Central memory CD8-positive, alpha-beta T cell (primary cell): ENCODE measurements around the gene PSMD13.
A peak's percentile ranks its signal among the peaks of the same experiment; 100 is the strongest.
"Not testable (repeated sequence)": the region's sequence is repeated elsewhere in the genome, so short reads cannot be mapped to it uniquely, and the experiment has no call there.

Source experiments
- ATAC-seq: fragments of 150-1000 bp; cut with Tn5 transposase; replicated peaks from 2 replicates; pipeline ENCODE4 v1.10.0; 2022; ENCODE audit warnings: mild to moderate bottlenecking, moderate FRiP score, moderate number of reproducible peaks; ENCODE audit not compliant: poor library complexity, severe bottlenecking; ENCODE audit errors: extremely low read depth
- DNase-seq, 2 donors: peaks; one replicate each; pipeline ENCODE4 v3.0.0; 2021; ENCODE audit warnings: low spot score in 2 of 2
- H3K27ac Mint-ChIP-seq: one replicate; pipeline ENCODE4 v1.8.0; 2022; ENCODE audit warnings: low read depth, mild to moderate bottlenecking, moderate library complexity, mixed read lengths
- H3K27me3 Mint-ChIP-seq: one replicate; pipeline ENCODE4 v1.8.0; 2022; ENCODE audit warnings: mixed read lengths
- H3K36me3 Mint-ChIP-seq: one replicate; pipeline ENCODE4 v1.8.0; 2022; ENCODE audit warnings: mild to moderate bottlenecking, moderate library complexity, mixed read lengths; ENCODE audit not compliant: insufficient read depth
- H3K4me1 Mint-ChIP-seq: one replicate; pipeline ENCODE4 v1.8.0; 2022; ENCODE audit warnings: mixed read lengths
- H3K4me3 Mint-ChIP-seq: one replicate; pipeline ENCODE4 v1.8.0; 2022; ENCODE audit warnings: mild to moderate bottlenecking, moderate library complexity, mixed read lengths
- H3K9me3 Mint-ChIP-seq: one replicate; pipeline ENCODE4 v1.8.0; 2022; ENCODE audit warnings: mixed read lengths

PSMD13 gene

DNA sequence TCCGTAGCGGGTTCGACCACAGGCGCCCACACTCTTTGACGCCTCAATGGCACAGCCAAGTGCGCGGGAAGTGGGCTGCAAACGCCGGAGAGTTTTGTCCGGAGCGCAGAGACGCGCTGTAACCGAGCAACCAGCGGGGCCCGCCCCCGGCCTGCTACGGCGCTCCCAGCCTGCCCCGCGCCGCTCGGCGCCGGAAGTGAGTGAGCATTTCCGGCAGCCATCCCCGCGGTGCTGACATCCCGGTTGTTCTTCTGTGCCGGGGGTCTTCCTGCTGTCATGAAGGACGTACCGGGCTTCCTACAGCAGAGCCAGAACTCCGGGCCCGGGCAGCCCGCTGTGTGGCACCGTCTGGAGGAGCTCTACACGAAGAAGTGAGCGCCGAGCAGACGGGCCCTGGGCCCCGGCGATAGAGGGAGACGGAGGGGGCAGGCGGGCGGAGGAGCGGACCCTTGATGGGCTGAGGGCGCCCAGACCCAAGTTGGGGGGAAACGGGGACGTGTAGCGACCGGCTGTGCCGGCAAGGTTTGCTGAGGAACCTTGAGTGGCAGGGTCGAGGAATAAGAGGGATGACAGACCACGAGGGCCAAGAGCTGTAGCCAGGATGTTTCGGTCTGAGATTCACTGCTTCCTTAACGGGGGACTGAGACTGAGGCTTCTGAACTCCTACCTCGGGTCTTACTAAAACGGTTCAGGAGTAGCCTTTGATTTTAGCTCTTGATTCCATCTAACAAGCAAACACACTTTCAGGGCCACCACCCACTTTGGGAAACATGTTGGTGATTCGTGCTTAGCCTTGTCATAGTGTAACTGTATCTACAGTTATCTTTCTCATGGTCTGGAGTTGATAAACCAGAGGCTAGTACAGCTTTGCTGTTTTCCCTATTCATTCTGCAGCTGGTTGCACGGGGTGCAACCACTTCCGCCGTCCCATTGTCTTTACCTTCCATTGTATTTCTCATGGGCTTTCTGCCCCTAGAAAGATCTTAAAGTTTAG is at the start of gene PSMD13:
Gene PSMD13, plus strand, starts transcription at position 203 of the 994 bp plus-strand sequence. Its CDS starts 74 bp downstream, at position 277.
- peak within 1 kb of the TSS; percentile 97 for H3K27ac Mint-ChIP-seq
- H3K4me3 Mint-ChIP-seq: peak within 1 kb of the TSS; percentile 95
- peaks cover 42% of the 10 kb centered on the region for H3K4me1 Mint-ChIP-seq
- peaks cover 37% of the 10 kb centered on the region for H3K36me3 Mint-ChIP-seq
- H3K27me3 Mint-ChIP-seq: no peaks in the 10 kb centered on the region
- ATAC-seq (peak; percentile 84), DNase-seq (peak; percentile 74 to 82)
- H3K9me3 Mint-ChIP-seq: no peaks in the 10 kb centered on the region

DNA sequence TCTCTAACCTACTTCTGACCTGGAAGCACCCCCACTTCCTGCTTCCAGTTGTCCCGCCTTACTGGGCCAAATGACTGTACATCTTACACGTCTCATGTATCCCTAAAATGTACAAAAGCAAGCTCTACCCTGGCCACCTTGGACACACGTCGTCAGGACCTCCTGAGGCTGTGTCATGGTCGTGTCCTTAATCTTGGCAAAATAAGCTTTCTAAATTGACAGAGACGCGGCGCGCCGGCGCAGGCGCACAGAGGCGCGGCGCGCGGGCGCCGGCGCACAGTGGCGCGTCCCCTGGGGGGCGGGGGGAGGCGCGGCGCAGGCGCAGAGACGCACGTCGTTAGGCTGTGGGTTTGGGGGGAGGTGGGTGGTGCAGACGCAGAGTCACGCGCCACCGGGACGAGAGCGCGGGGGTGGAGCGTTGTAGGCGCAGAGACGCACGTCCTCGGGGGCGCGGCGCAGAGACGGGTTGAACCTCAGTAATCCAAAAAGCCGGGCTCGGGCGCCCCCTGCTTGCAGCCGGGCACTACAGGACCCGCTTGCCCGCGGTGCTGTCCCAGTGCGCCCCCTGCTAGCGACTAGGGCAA is 47.5 kb upstream of the PSMD13 start:
- not testable (repeated sequence) for H3K36me3 Mint-ChIP-seq, H3K27me3 Mint-ChIP-seq, H3K4me3 Mint-ChIP-seq, DNase-seq, H3K27ac Mint-ChIP-seq, H3K9me3 Mint-ChIP-seq, ATAC-seq
- peaks cover 10% of the 10 kb centered on the region for H3K4me1 Mint-ChIP-seq

DNA sequence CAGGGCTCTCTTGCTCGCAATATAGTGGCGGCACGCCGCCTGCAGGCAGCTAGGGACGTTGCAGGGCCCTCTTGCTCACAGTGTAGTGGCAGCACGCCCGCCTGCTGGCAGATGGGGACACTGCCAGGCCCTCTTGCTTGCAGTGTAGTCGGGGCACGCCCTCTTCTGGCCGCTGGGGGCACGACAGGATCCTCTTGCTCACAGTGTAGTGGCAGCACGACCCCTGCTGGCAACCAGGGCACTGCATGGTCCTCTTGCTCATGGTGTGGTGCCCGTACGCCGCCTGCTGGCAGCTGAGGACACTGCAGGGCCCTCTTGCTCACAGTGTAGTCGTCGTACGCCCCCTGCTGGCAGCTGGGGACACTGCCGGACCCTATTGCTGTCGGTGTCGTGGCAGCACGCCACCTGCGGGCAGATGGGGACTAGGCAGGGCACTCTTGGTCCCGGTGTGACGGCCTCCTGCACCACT is 46.9 kb upstream of the PSMD13 start:
- not testable (repeated sequence) for H3K4me3 Mint-ChIP-seq, H3K9me3 Mint-ChIP-seq, H3K36me3 Mint-ChIP-seq, H3K27ac Mint-ChIP-seq, H3K27me3 Mint-ChIP-seq
- peaks cover 10% of the 10 kb centered on the region for H3K4me1 Mint-ChIP-seq
- ATAC-seq: peak; percentile 47
- DNase-seq: peak in 1 of 2 donors; percentile 45

DNA sequence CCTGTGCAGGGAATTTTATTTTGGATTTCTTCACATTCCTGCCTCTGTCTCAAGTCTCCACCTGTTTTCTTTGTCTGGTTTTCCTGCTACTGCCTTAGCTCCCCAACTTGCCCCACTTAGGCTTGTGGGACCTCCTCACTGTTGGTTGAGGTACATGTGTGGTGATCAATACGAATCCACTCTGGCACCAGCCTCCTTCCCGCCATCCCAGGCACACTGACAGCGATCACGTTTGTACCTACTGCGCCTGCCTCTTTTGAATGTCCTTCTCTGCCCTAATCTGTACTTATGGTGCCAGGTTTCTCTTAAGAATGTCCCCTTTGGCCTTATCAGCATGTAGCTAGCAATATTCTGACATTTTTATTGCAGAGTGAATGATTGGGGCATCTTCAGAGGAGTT is 46.2 kb upstream of the PSMD13 start:
- H3K36me3 Mint-ChIP-seq, H3K27ac Mint-ChIP-seq, DNase-seq, ATAC-seq, H3K4me3 Mint-ChIP-seq, H3K9me3 Mint-ChIP-seq, H3K27me3 Mint-ChIP-seq: not testable (repeated sequence)
- H3K4me1 Mint-ChIP-seq: peaks cover 10% of the 10 kb centered on the region

DNA sequence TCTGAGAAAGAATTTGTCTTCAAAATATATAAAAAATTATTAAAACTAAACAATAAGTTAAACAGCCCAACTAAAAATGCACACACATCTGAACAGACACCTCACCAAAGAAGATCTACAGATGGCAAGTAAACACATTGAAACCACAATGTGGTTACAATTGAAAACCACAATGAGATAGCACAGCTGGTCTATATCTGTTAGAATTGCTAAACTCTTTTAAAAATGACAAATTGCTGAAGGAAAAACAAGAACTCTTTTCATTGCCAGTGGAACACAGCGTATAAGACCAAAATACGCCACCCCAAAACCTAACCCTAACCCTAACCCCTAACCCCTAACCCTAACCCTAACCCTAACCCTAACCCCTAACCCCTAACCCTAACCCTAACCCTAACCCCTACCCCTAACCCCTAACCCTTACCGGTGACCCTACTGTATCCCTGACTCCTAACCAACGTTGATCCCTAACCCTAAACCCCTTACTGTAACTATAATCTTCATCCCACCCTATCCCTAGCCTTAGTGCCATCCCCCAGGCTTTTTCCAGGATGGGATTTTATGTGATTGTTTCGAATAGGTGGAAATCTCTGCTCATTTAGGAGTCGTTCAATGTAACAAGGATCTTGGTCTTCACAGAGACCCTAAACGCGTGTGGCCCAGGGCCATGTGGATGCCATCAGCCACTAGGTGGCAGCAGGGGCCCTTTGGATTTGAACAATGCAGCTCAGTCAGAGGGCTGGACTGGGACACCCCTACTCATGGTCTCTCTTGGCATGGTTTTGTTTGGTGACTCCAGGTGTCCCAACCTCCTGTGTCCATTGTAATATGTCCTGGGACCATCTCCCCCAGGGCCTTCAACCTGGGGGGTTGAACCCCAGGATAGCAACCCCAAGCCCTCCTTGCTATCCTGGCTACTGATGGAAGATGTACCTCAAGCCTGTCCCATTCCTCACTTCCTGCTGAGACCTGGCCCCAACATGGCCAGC is 45.0 kb upstream of the PSMD13 start:
- Mint-ChIP-seq H3K4me1 (peaks cover 10% of the 10 kb centered on the region), H3K27ac (peak overlapping the region; percentile 75), H3K4me3 (peak overlapping the region; percentile 56)
- not testable (repeated sequence) for H3K9me3 Mint-ChIP-seq, H3K27me3 Mint-ChIP-seq, H3K36me3 Mint-ChIP-seq
- peak in 1 of 2 donors; percentile 37 for DNase-seq
- peak; percentile 73 for ATAC-seq

DNA sequence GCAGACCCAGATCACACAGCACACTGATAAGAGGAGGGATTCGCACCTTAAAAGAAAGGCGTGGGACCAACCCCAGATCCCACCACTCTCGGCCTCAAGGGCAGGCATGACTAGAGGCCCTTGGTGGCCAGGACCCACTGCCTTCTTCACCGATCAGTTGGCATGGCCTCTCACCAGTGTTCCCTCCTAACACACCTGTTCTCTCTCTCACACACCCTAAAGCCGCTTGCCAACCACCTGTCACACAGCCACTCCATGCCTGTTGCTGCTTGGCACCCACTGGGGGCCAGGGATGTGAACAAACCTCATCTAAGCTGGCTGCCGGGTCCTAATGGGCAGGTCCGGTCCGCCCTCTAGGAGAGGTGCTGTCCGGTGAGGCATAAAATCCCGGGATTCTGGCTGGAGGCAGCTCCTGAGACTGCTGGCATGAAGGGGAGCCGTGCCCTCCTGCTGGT is 44.1 kb upstream of the PSMD13 start, which contains the start of gene SCGB1C1:
Gene SCGB1C1, plus strand, starts transcription at position 405 of the 455 bp plus-strand sequence. Its CDS starts 22 bp downstream, at position 427.
- H3K4me3 Mint-ChIP-seq, H3K36me3 Mint-ChIP-seq, H3K27me3 Mint-ChIP-seq, ATAC-seq, H3K9me3 Mint-ChIP-seq, DNase-seq: not testable (repeated sequence)
- Mint-ChIP-seq H3K27ac (peak within 1 kb of the TSS; percentile 75), H3K4me1 (peaks cover 10% of the 10 kb centered on the region)

DNA sequence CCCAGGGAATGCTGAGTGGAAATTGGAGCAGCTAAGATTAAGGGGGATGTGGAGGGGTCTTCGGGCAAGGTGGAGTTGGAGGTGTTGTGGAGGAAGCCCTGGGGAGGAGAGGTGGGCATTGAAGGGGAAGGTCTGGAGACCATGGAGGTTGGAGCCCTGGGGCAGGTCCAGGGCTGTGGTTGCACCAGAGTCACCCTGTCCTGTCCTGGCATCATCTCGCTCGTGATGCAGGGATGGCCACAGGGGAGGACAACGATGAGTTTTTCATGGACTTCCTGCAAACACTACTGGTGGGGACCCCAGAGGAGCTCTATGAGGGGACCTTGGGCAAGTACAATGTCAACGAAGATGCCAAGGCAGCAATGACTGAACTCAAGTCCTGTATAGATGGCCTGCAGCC is 43.3 kb upstream of the PSMD13 start:
- H3K27ac Mint-ChIP-seq, H3K36me3 Mint-ChIP-seq, ATAC-seq, H3K27me3 Mint-ChIP-seq, H3K4me3 Mint-ChIP-seq, H3K9me3 Mint-ChIP-seq: not testable (repeated sequence)
- peak in 1 of 2 donors; percentile 11 for DNase-seq
- peaks cover 10% of the 10 kb centered on the region for H3K4me1 Mint-ChIP-seq

DNA sequence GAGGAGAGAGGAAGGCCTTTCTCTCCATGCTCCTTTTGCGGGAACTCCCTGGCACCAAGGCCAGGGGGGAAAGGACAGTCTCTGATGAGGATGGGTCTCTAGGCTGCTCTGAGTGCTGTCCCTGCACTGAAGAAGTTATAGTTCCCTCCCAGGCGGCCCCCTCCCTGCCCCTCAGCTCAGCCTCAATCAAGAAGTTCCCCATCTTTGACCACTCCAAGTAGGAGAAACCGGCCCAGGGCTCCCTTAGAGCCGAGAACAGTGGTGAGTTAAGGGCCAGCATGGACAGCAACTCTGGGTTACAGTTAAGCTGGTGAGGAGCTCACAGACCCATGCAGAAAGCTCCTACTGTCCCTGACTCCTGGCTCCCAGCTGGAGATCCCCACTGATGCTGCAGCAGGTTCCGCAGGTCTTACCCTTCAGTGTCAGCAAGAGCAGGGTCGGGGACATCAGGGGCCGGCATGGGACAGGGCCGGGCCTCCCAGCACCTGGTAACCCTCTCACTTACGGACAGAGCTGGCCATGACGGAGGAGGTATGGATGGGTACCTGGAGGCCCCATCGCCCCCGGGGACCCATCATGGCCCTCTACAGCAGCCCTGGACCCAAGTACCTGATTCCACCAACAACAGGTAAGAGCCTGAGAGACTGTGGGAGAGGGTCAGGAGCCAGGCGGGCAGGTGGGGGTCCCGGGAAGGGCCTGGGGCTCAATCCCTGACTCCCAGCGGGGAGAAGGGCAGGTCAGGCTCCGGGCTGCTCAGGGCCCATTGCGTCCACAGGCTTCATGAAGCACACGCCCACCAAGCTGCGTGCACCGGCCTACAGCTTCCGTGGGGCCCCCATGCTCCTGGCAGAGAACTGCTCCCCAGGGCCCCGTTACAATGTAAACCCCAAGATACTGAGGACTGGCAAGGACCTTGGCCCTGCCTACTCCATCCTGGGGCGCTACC is 39.7 kb upstream of the PSMD13 start:
- Mint-ChIP-seq H3K4me1 (peaks cover 8% of the 10 kb centered on the region), H3K27ac (no peak overlapping the region), H3K27me3 (no peaks in the 10 kb centered on the region), H3K4me3 (no peak overlapping the region), H3K9me3 (no peaks in the 10 kb centered on the region), H3K36me3 (peaks cover 3% of the 10 kb centered on the region)
- ATAC-seq (no peak), DNase-seq (no peak)

DNA sequence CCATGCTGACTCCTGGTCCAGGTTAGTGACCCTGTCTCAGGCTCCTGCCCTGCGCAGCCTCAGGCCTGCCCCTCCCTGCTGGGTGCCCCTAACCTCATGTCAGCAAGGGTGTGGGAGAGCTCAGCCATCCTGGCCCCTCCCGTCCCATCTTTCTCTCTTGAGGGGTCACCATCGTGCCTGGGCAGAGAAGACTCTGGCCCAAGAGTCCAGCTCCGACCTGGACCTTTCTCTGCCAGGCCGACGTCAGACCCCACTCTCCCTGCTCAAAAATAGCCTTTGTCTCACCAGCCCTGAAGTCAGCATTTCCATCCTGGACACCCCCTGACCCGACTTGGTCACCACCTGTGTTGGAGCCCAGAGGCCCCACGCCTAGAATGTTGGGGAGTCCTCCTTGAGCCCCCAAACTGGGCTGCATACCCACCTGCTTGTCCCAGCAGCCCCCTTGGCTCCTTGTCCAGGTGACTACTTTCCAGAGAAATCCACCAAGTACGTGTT is 39.0 kb upstream of the PSMD13 start:
- peak in 1 of 2 donors; percentile 11 for DNase-seq
- Mint-ChIP-seq H3K36me3 (peaks cover 3% of the 10 kb centered on the region), H3K4me3 (no peak overlapping the region), H3K27ac (no peak overlapping the region), H3K9me3 (no peaks in the 10 kb centered on the region), H3K4me1 (peaks cover 11% of the 10 kb centered on the region), H3K27me3 (no peaks in the 10 kb centered on the region)
- no peak for ATAC-seq

DNA sequence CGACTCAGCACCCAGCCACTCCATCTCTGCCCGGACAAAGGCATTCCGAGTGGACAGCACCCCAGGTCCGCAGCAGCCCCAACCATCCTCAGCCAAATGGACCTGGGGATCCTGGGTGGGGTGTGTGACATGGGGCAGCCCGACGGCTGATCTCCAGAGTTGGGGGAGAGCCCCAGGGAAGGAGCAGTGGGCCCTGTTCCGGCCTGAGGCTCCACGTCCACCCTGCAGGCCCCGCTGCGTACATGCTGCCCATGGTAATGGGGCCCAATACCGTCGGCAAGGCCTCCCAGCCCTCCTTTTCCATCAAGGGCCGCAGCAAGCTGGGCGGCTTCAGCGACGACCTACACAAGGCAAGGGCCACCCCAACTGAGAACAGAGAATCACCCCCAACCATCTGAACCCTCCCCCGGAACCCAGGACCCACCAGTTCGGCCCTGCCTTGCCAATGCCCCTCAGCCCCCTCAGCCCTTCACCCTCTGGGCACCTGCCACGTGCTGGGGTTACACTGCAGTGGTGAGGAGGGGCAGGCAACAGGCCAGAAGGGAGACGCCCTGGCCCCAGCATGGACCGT is 38.5 kb upstream of the PSMD13 start:
- peak overlapping the region; percentile 30 for H3K27ac Mint-ChIP-seq
- H3K27me3 Mint-ChIP-seq: no peaks in the 10 kb centered on the region
- ATAC-seq: no peak
- DNase-seq: peak in 1 of 2 donors; percentile 11
- H3K36me3 Mint-ChIP-seq: peaks cover 3% of the 10 kb centered on the region
- peaks cover 16% of the 10 kb centered on the region for H3K4me1 Mint-ChIP-seq
- no peaks in the 10 kb centered on the region for H3K9me3 Mint-ChIP-seq
- H3K4me3 Mint-ChIP-seq: no peak overlapping the region
